Measurements from ENCODE around the gene HEATR5B.

The HEATR5B gene

GRCh38 chr2:36976065-36976464, 108.1 kb downstream of the HEATR5B start:
- no peak for TF ChIP-seq ZNF274 (IDR thresholded peaks at IDR 0.05; ENCODE audit: low read depth, low read length)
- no peak overlapping the region for H3K4me3 ChIP-seq (ENCODE audit: low read length)

- H3K4me3 ChIP-seq (ENCODE audit: low read length) = no peak overlapping the region
- TF ChIP-seq ZNF274 (IDR thresholded peaks at IDR 0.05; ENCODE audit: low read depth, low read length) = no peak
Measured at GRCh38 chr2:36975306-36975705, 108.9 kb downstream of the HEATR5B start.

- no peak for TF ChIP-seq ZNF274 (IDR thresholded peaks at IDR 0.05; ENCODE audit: low read depth, low read length)
- H3K4me3 ChIP-seq (ENCODE audit: low read length) = no peak overlapping the region
Measured at GRCh38 chr2:36973320-36973719, 110.9 kb downstream of the HEATR5B start.

- no peak overlapping the region for H3K4me3 ChIP-seq (ENCODE audit: low read length)
- no peak for TF ChIP-seq ZNF274 (IDR thresholded peaks at IDR 0.05; ENCODE audit: low read depth, low read length)
Measured at GRCh38 chr2:36971990-36972389, 112.2 kb downstream of the HEATR5B start.

- no peak for TF ChIP-seq ZNF274 (IDR thresholded peaks at IDR 0.05; ENCODE audit: low read depth, low read length)
- H3K4me3 ChIP-seq (ENCODE audit: low read length) = peak overlapping the region; percentile 65
Measured at GRCh38 chr2:36967236-36967876, 116.8 kb downstream of the HEATR5B start.

GRCh38 chr2:36966370-36967235, 117.6 kb downstream of the HEATR5B start, which contains the start of gene STRN:
Gene STRN (minus strand): TSS chr2:36966536. CDS start chr2:36966463, 73 bp downstream.
- no peak for TF ChIP-seq ZNF274 (IDR thresholded peaks at IDR 0.05; ENCODE audit: low read depth, low read length)

GRCh38 chr2:36965751-36966369, 118.3 kb downstream of the HEATR5B start:
- H3K4me3 ChIP-seq (ENCODE audit: low read length) = peak overlapping the region; percentile 86
- no peak for TF ChIP-seq ZNF274 (IDR thresholded peaks at IDR 0.05; ENCODE audit: low read depth, low read length)

More at GRCh38 chr2:36966370-36967235, 117.6 kb downstream of the HEATR5B start, which contains the start of gene STRN:
- peak within 1 kb of the TSS; percentile 86 for H3K4me3 ChIP-seq (ENCODE audit: low read length)

- peak overlapping the region; percentile 86 for H3K4me3 ChIP-seq (ENCODE audit: low read length)
- no peak for TF ChIP-seq ZNF274 (IDR thresholded peaks at IDR 0.05; ENCODE audit: low read depth, low read length)
Measured at GRCh38 chr2:36965206-36965605, 119.0 kb downstream of the HEATR5B start.

GRCh38 chr2:36964496-36965058, 119.6 kb downstream of the HEATR5B start:
- no peak overlapping the region; the same call in none of the 2 replicates for H3K4me3 ChIP-seq (ENCODE audit: low read length)
- TF ChIP-seq ZNF274 (IDR thresholded peaks at IDR 0.05; ENCODE audit: low read depth, low read length) = no peak

GRCh38 chr2:36963734-36964133, 120.4 kb downstream of the HEATR5B start:
- no peak for TF ChIP-seq ZNF274 (IDR thresholded peaks at IDR 0.05; ENCODE audit: low read depth, low read length)

GRCh38 chr2:36963106-36963505, 121.1 kb downstream of the HEATR5B start:
- H3K4me3 ChIP-seq (ENCODE audit: low read length) = no peak overlapping the region
- TF ChIP-seq ZNF274 (IDR thresholded peaks at IDR 0.05; ENCODE audit: low read depth, low read length) = no peak

More at GRCh38 chr2:36963734-36964133, 120.4 kb downstream of the HEATR5B start:
- no peak overlapping the region for H3K4me3 ChIP-seq (ENCODE audit: low read length)

- H3K4me3 ChIP-seq (ENCODE audit: low read length) = no peak overlapping the region
- no peak for TF ChIP-seq ZNF274 (IDR thresholded peaks at IDR 0.05; ENCODE audit: low read depth, low read length)
Measured at GRCh38 chr2:36960773-36961172, 123.4 kb downstream of the HEATR5B start.

- no peak for TF ChIP-seq ZNF274 (IDR thresholded peaks at IDR 0.05; ENCODE audit: low read depth, low read length)
- H3K4me3 ChIP-seq (ENCODE audit: low read length) = no peak overlapping the region
Measured at GRCh38 chr2:36960005-36960675, 124.0 kb downstream of the HEATR5B start.
